Bone marrow (tissue), 2 donors: ENCODE results near the gene THEM5.

Experiments
- DNase-seq, 2 donors: peaks; one replicate each; lab custom pipeline; 2025; lab: John Stamatoyannopoulos, UW

The THEM5 gene

GRCh38 chr1:151819976-151820623, 33.4 kb downstream of the THEM5 start:
- no peak for DNase-seq

DNA sequence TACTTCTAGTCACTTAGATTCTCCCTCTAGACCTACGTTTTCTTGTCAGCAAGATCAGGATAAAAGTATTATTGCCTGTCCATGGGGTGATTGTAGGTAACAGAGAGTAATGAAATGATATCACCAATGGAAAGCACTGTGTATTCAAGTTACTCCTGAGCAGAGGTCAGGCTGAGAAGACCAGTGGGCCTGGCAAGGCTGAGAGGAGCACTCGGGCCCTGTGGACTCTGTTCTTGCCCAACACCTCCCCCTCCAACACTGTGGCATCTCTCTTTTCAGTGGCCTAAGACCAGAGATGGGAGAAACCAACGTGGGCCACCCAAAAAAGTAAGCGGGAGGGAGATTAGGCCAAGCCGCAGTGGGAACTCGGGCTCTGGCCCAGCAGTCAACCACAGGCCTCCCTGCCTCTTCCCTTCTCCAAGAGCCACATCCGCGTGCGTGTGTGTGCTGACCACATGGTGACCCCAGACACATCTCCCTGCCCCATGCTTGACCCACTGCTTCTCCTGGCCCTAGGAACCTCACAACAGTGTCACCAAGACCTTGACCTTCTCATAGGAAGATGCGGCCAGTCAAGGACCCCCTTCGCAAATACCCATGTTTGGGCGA, 34.2 kb downstream of the THEM5 start:
- DNase-seq, result no peak

DNA sequence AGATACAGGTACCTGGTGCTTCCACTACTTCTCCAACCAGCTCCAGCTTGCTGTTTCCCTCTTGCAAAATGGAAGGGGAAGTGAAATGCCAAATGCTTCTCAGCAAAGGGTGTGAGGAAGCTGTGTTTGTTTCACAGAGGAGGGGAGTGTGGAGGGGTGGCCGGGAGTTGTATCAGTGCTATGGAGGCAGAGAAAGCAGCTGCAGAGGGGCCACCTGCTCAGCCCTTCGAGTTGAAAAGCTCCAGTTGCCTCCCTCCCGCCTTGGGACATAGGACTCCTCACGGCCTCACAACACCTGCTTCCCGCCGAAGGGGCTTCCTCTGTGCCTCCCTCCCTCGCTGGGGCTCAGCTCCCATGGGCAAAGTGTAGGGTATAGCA, 36.2 kb downstream of the THEM5 start:
- no peak for DNase-seq

GRCh38 chr1:151816548-151817352, 36.8 kb downstream of the THEM5 start:
- DNase-seq, result no peak

DNA sequence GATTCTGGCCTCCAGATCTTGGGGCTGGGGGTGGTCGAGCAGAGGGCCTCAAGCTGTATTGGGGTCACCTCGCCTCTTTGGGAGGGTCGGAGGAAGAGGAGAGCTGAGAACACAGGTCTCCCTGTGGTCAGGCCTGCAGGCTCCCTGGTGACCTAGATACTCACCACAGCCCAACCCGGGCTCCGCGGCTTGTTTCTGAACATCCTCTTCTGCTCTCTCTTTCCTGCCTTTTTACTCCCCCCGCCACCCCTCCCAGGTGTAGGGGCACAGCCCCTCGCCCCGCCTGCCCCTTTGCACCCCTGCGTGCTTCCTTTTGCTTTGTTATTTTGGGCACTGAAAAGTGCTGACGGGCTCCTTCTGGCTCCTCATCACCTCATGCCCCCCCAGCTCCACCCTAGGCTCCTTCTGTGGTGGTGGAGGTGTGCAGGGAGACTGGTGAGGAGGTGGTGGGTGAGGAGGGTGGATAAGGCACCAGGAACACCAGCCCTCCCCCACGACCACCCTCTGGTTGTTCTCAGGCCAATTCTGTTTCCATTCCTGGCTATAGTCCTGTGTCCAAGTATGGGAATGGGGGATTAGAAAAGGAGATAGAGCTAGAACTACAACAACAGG, 37.7 kb downstream of the THEM5 start:
- no peak for DNase-seq

DNA sequence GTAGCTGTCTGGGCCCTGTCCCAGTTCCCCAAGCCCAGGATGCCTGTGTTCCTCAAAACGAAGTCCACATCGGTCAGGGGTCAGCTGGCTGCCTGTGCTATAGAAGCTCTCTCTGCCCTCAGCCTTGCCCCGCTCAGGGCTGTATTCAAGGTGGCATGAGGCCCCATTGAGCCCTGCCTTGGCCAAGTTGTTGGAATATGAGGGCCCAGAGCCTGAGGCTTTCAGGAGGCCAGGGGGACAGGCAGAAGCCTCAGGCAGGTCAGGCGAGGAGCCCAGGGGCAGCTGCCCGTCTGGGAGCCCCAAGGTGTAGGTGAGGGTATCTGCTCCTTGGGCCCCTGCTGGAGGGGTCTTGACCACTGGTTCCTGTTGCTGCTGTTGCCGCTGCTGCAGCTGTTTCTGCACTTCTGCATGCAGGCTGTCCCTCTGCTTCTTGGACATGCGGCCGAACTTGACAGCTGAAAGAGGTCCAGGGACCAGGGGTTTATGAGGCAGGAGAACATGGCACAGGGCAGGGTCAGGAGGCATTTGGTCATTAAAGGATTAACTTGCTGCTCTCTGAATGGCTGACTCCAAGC, 38.5 kb downstream of the THEM5 start:
- no peak for DNase-seq

GRCh38 chr1:151814426-151814825, 39.1 kb downstream of the THEM5 start:
- DNase-seq, result no peak

DNA sequence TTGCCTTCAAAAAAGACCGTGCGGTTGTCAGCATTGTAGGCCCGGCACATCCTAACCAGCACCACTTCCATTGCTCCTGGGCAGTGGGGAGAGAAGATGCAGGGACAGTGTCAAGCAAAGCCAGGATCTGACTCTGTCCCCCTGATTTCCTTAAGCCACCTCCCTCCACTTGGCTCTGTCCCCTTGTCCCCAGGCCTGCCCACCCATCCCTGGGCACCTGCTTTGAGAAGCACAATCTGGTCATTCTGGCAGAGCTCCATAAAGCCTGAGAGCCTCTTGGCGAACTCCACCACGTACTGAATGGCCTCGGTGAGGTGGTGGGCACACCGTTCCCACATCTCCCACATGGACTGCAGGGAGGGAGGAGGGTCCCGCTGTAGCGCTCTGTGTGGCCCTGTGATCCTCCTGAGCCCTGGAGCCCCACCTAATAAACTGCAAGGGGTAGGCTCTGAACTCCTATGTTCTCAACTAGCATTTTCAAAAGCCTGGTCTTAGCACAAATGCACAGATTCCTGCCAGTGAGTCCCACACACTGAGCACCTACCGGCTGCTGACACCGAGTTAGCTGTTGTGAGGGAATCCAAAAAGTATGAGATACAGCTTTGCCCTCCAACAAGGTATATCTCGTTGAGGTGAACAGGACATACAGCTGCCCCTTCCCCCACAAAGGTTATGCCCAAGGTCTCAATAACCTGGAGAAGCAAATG, 40.1 kb downstream of the THEM5 start:
- DNase-seq, result no peak

- DNase-seq, result no peak
Measured at GRCh38 chr1:151811181-151811580, 42.3 kb downstream of the THEM5 start.

DNA sequence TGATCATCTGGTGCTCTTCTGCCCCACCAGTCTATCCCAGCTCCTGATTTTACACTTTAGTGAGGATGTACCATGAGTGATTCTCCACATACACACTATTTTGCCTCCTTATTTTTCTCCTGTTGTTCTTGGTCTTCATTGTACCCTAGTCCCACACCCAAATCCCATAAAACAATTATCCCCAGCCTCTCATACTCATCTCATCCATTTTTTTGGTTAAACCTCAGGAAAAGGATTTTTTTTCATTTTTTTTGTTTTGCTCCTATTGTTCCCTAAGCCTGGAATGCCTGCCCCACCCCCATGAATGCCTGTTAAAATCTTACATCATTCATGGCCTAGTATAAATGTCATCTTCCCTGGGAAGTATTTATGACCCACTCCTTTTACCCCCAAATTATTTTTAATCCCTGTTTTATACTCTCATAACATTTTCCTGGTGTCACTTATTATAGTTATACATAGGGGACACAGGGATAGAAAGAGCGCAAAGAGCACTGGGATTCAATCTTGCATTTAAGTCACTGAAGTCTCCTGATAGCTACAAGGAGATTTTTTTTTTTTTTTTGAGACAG, 43.4 kb downstream of the THEM5 start:
- DNase-seq, result no peak

- no peak for DNase-seq
Measured at GRCh38 chr1:151809290-151809984, 44.1 kb downstream of the THEM5 start.

DNA sequence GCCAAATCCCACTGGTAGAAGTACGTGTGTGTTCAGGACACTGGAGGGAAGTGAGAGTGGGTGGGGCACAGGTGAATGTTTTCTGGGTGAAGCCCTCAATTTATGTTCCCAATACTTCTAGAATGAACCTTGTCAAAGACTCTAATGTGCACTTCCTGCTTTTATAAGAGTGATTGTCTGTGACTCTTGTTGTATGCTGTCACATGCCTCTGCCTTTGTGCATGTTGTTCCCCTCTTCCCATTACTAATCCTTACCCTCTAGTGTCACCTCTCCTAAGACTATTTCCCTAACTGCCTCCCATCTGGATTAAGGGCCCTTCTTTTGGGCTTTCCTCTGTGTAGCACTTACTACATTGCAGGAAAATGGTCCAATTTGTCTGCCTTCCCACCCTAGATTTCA, 45.7 kb downstream of the THEM5 start:
- DNase-seq, result no peak

DNA sequence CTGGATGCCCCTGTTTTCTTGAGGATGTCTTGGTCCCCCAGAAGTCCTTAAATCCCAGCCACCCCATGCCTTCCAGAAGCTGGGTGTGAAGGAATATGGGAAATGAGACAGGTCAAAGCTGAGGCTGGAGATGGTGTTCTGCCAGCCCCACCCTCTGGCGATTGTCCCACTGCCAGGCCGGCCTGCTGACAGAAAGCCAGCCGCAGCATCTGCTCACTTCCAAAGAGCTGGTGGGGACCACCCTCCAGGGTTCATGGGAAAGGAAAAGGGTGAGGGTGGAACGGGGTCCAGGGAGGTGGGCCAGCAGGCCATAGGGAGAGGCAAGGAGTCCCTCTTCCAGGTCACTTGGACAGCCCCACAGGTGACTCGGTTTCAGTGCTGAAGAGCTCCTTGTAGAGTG, 46.4 kb downstream of the THEM5 start:
- no peak for DNase-seq

- no peak for DNase-seq
Measured at GRCh38 chr1:151806170-151806569, 47.3 kb downstream of the THEM5 start.

DNA sequence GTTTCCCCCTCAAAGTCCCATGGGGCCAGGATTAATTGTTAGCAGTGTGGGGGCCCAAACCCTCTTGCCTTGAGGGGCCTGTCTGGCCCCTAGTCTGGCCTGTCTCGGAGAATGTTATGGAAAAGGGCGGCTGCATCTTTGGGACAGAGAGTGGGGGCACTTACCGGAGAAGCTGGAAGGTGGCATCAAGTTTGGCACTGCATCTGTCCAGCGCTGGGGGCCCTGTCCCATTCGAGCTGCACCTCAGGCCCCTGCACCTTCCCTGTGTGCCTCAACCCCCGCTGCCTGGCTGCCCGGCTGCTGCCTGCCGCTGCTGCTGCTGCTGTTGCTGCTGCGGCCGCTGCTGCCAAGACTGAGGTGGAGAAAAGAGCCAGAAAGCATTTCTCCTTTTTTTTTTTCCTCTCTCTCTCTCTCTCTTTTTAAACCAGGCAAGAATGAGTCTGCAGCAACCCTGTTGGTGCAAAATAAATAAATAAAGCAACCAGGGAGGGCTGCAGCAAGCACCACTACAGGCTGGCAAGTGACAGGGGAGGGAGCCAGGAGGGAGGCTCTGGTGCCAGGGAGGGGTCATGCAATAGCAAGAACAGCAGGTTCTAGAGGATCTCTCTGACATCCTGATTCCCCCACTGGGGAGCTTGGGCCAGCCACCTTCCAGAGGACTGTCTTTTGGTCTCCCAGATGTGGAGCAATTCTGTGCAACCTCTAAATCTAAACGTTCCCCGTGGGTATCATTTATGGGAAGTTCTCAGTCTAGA, 48.3 kb downstream of the THEM5 start, which contains the start of gene LINGO4:
LINGO4 (minus strand) TSS at position 354 of the 755 bp plus-strand sequence. CDS start 2,715 bp downstream, outside the sequence.
- no peak for DNase-seq

- DNase-seq, result no peak
Measured at GRCh38 chr1:151803915-151804314, 49.6 kb downstream of the THEM5 start.

GRCh38 chr1:151803164-151803563, 50.3 kb downstream of the THEM5 start:
- DNase-seq, result no peak

DNA sequence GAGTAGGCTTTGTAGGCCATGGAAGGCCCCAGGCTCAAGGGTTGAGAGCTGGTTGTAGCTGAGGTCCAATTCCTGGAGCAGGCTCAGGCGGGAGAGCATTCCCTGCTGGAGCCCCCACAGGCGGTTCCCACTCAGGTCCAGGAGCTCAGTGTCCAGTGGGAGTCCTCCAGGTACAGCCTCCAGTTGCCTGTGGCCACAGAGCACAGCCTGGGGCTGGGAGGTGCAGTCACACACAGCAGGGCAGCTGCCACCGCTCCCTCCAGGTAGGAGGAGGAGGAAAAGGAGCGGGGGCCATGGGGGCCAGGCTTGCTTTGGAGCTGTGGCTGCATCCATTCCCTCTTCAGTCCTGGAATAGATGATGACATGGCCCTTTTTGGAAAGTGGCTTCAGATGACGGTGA, 51.1 kb downstream of the THEM5 start:
- no peak for DNase-seq

DNA sequence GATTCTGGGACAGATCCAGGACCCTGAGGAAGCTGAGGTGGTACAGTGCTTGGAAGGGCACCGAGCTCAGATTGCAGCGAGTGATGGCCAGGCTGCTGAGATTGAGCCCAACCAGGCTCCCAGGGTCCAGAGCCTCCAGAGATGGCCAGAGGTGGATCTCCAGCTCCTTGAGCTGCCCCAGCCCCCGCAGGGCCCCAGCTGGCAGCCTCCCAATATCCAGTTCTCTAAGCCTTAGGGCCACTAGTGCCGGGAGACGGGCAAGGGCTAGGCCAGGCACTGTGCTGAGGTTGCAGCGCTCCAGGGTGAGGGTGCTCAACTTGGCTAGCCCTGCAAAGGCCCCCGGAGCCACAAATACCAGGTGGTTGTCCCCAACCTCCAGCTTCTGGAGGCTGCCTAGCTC, 51.7 kb downstream of the THEM5 start:
- DNase-seq, result no peak

- no peak for DNase-seq
Measured at GRCh38 chr1:151801310-151801820, 52.1 kb downstream of the THEM5 start.
